HEK293 (cell line): ENCODE data around the gene ZC3H18.

Source experiments
- BCL11A ChIP-seq: fragments of 450-650 bp; formaldehyde crosslinking; IDR thresholded peaks from 2 replicates; pipeline ENCODE4 v1.5.1; 2016; ENCODE audit warnings: low read depth, missing biosample characterization, missing genetic modification characterization
- BCL11B ChIP-seq: fragments of 450-650 bp; formaldehyde crosslinking; IDR thresholded peaks from 2 replicates; pipeline ENCODE4 v1.5.1; 2016; ENCODE audit warnings: low read depth, missing biosample characterization, missing genetic modification characterization
- GLI4 ChIP-seq: fragments of 450-650 bp; formaldehyde crosslinking; IDR thresholded peaks from 2 replicates; pipeline ENCODE4 v1.5.1; 2016; ENCODE audit warnings: missing biosample characterization, missing genetic modification characterization
- KLF9 ChIP-seq: fragments of 450-650 bp; formaldehyde crosslinking; IDR thresholded peaks from 2 replicates; pipeline ENCODE4 v1.5.1; 2016; ENCODE audit warnings: missing biosample characterization, missing genetic modification characterization, low read depth
- RBAK ChIP-seq: fragments of 450-650 bp; formaldehyde crosslinking; IDR thresholded peaks from 2 replicates; pipeline ENCODE4 v1.5.1; 2016; ENCODE audit warnings: missing biosample characterization, missing genetic modification characterization
- WT1 ChIP-seq: fragments of 450-650 bp; formaldehyde crosslinking; IDR thresholded peaks from 2 replicates; pipeline ENCODE4 v1.5.1; 2016; ENCODE audit warnings: missing biosample characterization, missing genetic modification characterization
- ZEB2 ChIP-seq: fragments of 450-650 bp; formaldehyde crosslinking; IDR thresholded peaks from 2 replicates; pipeline ENCODE4 v1.5.1; 2016; ENCODE audit warnings: missing biosample characterization, missing genetic modification characterization
- ZFP41 ChIP-seq: fragments of 450-650 bp; formaldehyde crosslinking; IDR thresholded peaks from 2 replicates; pipeline ENCODE4 v1.5.1; 2016; ENCODE audit warnings: missing biosample characterization, missing genetic modification characterization, borderline replicate concordance
- ZIC2 ChIP-seq: fragments of 450-650 bp; formaldehyde crosslinking; IDR thresholded peaks from 2 replicates; pipeline ENCODE4 v1.5.1; 2016; ENCODE audit warnings: missing biosample characterization, missing genetic modification characterization
- ZNF121 ChIP-seq: fragments of 450-650 bp; formaldehyde crosslinking; IDR thresholded peaks from 2 replicates; pipeline ENCODE4 v1.5.1; 2016; ENCODE audit warnings: missing biosample characterization, missing genetic modification characterization
- ZNF623 ChIP-seq: fragments of 450-650 bp; formaldehyde crosslinking; IDR thresholded peaks from 2 replicates; pipeline ENCODE4 v1.5.1; 2016; ENCODE audit warnings: missing biosample characterization, missing genetic modification characterization
- ZNF624 ChIP-seq: fragments of 450-650 bp; formaldehyde crosslinking; IDR thresholded peaks from 2 replicates; pipeline ENCODE4 v1.5.1; 2017; ENCODE audit warnings: missing biosample characterization, missing genetic modification characterization
- ZNF660 ChIP-seq: fragments of 450-650 bp; IDR thresholded peaks from 2 replicates; pipeline ENCODE4 v1.5.1; 2018; ENCODE audit warnings: missing biosample characterization, mild to moderate bottlenecking, missing genetic modification characterization
- ZNF707 ChIP-seq: fragments of 450-650 bp; formaldehyde crosslinking; IDR thresholded peaks from 2 replicates; pipeline ENCODE4 v1.5.1; 2016; ENCODE audit warnings: missing biosample characterization, missing genetic modification characterization
- ZNF768 ChIP-seq: fragments of 450-650 bp; formaldehyde crosslinking; IDR thresholded peaks from 2 replicates; pipeline ENCODE4 v1.5.1; 2018; ENCODE audit warnings: missing biosample characterization, mild to moderate bottlenecking, missing genetic modification characterization
- TF ChIP-seq, protein P1 (sequence below): fragments of 450-650 bp; formaldehyde crosslinking; IDR thresholded peaks from 2 replicates; pipeline ENCODE4 v1.5.1; 2017; ENCODE audit warnings: missing biosample characterization, missing genetic modification characterization
- TF ChIP-seq, protein P2 (sequence below): fragments of 450-650 bp; formaldehyde crosslinking; IDR thresholded peaks from 2 replicates; pipeline ENCODE4 v1.5.1; 2016; ENCODE audit warnings: missing biosample characterization, missing genetic modification characterization, borderline replicate concordance
- TF ChIP-seq, protein P3 (sequence below): fragments of 450-650 bp; formaldehyde crosslinking; IDR thresholded peaks from 2 replicates; pipeline ENCODE4 v1.5.1; 2016; ENCODE audit warnings: missing biosample characterization, missing genetic modification characterization
- TF ChIP-seq, protein P4 (sequence below): fragments of 450-650 bp; formaldehyde crosslinking; IDR thresholded peaks from 2 replicates; pipeline ENCODE4 v1.5.1; 2016; ENCODE audit warnings: missing biosample characterization, missing genetic modification characterization
- TF ChIP-seq, protein P5 (sequence below): fragments of 450-650 bp; formaldehyde crosslinking; IDR thresholded peaks from 2 replicates; pipeline ENCODE4; 2016; ENCODE audit warnings: missing biosample characterization, missing genetic modification characterization
- TF ChIP-seq, protein P6 (sequence below): fragments of 450-650 bp; formaldehyde crosslinking; IDR thresholded peaks from 2 replicates; pipeline ENCODE4 v1.5.1; 2016; ENCODE audit warnings: missing biosample characterization, missing genetic modification characterization, borderline replicate concordance
- TF ChIP-seq, protein P7 (sequence below): fragments of 450-650 bp; formaldehyde crosslinking; IDR thresholded peaks from 2 replicates; pipeline ENCODE4 v1.5.1; 2016; ENCODE audit warnings: missing biosample characterization, missing genetic modification characterization

ZC3H18 gene

DNA sequence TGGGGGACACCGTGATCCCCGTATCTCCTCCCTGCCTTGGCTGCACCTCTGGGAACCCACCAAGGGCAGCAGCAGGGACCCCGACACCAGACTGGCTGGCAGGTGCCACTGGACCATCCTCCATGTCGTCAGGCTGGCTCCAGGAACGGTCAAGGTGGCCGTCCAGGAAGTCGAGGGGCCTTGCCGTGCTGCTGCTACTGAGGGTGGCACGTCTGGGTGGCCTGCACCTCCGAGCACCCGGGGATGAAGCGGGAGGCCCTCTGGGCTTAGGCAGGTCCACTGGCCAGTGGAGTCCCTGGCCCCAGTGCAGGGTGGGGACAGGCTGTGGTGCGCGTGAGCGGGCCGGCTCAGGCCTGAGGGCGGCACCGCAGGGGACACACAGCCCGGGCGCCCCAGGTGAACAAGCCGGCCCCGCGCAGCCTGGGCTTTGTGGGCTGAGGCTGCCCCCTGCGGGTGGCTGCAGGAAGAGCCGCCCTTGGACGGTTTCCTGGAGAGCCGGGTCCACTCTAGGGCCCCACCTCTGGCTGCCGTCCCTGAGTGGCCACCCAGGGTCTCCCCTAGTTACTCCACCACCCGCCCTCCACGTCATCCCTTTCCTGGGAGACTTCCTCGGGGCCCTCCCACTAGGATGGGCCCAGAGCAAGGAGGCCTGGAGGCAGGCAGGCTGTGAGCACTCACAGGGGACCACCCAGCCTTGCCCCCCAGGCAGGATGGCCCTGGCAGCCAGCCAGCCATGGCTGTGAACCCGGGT lies 42.8 kb upstream of the ZC3H18 start (continued):
- TF ChIP-seq, protein P1, sequence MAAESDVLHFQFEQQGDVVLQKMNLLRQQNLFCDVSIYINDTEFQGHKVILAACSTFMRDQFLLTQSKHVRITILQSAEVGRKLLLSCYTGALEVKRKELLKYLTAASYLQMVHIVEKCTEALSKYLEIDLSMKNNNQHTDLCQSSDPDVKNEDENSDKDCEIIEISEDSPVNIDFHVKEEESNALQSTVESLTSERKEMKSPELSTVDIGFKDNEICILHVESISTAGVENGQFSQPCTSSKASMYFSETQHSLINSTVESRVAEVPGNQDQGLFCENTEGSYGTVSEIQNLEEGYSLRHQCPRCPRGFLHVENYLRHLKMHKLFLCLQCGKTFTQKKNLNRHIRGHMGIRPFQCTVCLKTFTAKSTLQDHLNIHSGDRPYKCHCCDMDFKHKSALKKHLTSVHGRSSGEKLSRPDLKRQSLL, result no peak
- TF ChIP-seq BCL11A (tag by site-specific recombination) (peak; percentile 43), ZNF707 (no peak), GLI4 (tag by site-specific recombination) (no peak), ZNF660 (tag by site-specific recombination) (no peak), ZIC2 (tag by site-specific recombination) (peak; percentile 86), RBAK (tag by site-specific recombination) (no peak), ZEB2 (tag by site-specific recombination) (peak; percentile 68), ZNF121 (tag by site-specific recombination) (no peak), ZNF624 (no peak), ZFP41 (tag by site-specific recombination) (no peak), BCL11B (tag by site-specific recombination) (no peak), ZNF623 (tag by site-specific recombination) (no peak), ZNF768 (tag by site-specific recombination) (peak; percentile 34; the same call in 1 of the 2 replicates), WT1 (tag by site-specific recombination) (no peak), KLF9 (no peak)
- TF ChIP-seq, protein P2, sequence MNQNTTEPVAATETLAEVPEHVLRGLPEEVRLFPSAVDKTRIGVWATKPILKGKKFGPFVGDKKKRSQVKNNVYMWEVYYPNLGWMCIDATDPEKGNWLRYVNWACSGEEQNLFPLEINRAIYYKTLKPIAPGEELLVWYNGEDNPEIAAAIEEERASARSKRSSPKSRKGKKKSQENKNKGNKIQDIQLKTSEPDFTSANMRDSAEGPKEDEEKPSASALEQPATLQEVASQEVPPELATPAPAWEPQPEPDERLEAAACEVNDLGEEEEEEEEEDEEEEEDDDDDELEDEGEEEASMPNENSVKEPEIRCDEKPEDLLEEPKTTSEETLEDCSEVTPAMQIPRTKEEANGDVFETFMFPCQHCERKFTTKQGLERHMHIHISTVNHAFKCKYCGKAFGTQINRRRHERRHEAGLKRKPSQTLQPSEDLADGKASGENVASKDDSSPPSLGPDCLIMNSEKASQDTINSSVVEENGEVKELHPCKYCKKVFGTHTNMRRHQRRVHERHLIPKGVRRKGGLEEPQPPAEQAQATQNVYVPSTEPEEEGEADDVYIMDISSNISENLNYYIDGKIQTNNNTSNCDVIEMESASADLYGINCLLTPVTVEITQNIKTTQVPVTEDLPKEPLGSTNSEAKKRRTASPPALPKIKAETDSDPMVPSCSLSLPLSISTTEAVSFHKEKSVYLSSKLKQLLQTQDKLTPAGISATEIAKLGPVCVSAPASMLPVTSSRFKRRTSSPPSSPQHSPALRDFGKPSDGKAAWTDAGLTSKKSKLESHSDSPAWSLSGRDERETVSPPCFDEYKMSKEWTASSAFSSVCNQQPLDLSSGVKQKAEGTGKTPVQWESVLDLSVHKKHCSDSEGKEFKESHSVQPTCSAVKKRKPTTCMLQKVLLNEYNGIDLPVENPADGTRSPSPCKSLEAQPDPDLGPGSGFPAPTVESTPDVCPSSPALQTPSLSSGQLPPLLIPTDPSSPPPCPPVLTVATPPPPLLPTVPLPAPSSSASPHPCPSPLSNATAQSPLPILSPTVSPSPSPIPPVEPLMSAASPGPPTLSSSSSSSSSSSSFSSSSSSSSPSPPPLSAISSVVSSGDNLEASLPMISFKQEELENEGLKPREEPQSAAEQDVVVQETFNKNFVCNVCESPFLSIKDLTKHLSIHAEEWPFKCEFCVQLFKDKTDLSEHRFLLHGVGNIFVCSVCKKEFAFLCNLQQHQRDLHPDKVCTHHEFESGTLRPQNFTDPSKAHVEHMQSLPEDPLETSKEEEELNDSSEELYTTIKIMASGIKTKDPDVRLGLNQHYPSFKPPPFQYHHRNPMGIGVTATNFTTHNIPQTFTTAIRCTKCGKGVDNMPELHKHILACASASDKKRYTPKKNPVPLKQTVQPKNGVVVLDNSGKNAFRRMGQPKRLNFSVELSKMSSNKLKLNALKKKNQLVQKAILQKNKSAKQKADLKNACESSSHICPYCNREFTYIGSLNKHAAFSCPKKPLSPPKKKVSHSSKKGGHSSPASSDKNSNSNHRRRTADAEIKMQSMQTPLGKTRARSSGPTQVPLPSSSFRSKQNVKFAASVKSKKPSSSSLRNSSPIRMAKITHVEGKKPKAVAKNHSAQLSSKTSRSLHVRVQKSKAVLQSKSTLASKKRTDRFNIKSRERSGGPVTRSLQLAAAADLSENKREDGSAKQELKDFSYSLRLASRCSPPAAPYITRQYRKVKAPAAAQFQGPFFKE (tag by site-specific recombination), result no peak
- TF ChIP-seq, protein P3, sequence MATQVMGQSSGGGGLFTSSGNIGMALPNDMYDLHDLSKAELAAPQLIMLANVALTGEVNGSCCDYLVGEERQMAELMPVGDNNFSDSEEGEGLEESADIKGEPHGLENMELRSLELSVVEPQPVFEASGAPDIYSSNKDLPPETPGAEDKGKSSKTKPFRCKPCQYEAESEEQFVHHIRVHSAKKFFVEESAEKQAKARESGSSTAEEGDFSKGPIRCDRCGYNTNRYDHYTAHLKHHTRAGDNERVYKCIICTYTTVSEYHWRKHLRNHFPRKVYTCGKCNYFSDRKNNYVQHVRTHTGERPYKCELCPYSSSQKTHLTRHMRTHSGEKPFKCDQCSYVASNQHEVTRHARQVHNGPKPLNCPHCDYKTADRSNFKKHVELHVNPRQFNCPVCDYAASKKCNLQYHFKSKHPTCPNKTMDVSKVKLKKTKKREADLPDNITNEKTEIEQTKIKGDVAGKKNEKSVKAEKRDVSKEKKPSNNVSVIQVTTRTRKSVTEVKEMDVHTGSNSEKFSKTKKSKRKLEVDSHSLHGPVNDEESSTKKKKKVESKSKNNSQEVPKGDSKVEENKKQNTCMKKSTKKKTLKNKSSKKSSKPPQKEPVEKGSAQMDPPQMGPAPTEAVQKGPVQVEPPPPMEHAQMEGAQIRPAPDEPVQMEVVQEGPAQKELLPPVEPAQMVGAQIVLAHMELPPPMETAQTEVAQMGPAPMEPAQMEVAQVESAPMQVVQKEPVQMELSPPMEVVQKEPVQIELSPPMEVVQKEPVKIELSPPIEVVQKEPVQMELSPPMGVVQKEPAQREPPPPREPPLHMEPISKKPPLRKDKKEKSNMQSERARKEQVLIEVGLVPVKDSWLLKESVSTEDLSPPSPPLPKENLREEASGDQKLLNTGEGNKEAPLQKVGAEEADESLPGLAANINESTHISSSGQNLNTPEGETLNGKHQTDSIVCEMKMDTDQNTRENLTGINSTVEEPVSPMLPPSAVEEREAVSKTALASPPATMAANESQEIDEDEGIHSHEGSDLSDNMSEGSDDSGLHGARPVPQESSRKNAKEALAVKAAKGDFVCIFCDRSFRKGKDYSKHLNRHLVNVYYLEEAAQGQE (tag by site-specific recombination), result no peak
- TF ChIP-seq, protein P4, sequence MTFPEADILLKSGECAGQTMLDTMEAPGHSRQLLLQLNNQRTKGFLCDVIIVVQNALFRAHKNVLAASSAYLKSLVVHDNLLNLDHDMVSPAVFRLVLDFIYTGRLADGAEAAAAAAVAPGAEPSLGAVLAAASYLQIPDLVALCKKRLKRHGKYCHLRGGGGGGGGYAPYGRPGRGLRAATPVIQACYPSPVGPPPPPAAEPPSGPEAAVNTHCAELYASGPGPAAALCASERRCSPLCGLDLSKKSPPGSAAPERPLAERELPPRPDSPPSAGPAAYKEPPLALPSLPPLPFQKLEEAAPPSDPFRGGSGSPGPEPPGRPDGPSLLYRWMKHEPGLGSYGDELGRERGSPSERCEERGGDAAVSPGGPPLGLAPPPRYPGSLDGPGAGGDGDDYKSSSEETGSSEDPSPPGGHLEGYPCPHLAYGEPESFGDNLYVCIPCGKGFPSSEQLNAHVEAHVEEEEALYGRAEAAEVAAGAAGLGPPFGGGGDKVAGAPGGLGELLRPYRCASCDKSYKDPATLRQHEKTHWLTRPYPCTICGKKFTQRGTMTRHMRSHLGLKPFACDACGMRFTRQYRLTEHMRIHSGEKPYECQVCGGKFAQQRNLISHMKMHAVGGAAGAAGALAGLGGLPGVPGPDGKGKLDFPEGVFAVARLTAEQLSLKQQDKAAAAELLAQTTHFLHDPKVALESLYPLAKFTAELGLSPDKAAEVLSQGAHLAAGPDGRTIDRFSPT (tag by site-specific recombination), result peak; percentile 41; the same call in 1 of the 2 replicates
- TF ChIP-seq, protein P5, sequence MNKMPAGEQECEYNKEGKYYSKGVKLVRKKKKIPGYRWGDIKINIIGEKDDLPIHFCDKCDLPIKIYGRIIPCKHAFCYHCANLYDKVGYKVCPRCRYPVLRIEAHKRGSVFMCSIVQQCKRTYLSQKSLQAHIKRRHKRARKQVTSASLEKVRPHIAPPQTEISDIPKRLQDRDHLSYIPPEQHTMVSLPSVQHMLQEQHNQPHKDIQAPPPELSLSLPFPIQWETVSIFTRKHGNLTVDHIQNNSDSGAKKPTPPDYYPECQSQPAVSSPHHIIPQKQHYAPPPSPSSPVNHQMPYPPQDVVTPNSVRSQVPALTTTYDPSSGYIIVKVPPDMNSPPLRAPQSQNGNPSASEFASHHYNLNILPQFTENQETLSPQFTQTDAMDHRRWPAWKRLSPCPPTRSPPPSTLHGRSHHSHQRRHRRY (tag by site-specific recombination), result no peak
- TF ChIP-seq, protein P6, sequence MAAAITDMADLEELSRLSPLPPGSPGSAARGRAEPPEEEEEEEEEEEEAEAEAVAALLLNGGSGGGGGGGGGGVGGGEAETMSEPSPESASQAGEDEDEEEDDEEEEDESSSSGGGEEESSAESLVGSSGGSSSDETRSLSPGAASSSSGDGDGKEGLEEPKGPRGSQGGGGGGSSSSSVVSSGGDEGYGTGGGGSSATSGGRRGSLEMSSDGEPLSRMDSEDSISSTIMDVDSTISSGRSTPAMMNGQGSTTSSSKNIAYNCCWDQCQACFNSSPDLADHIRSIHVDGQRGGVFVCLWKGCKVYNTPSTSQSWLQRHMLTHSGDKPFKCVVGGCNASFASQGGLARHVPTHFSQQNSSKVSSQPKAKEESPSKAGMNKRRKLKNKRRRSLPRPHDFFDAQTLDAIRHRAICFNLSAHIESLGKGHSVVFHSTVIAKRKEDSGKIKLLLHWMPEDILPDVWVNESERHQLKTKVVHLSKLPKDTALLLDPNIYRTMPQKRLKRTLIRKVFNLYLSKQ, result no peak
- TF ChIP-seq, protein P7, sequence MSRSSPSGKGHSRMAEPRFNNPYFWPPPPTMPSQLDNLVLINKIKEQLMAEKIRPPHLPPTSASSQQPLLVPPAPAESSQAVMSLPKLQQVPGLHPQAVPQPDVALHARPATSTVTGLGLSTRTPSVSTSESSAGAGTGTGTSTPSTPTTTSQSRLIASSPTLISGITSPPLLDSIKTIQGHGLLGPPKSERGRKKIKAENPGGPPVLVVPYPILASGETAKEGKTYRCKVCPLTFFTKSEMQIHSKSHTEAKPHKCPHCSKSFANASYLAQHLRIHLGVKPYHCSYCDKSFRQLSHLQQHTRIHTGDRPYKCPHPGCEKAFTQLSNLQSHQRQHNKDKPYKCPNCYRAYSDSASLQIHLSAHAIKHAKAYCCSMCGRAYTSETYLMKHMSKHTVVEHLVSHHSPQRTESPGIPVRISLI (tag by site-specific recombination), result no peak
